BE2C (cell line): ENCODE measurements around the gene TMEM178B.
"Not testable (repeated sequence)": the region's sequence is repeated elsewhere in the genome, so short reads cannot be mapped to it uniquely, and the experiment has no call there.

Source experiments
- DNase-seq: peaks from one replicate; pipeline ENCODE4 v3.0.0-alpha.2; 2020
- H3K27me3 ChIP-seq: fragments of 250-450 bp; sonication (Bioruptor Pico); 2 replicates; pipeline ENCODE4 v1.5.1; 2020; ENCODE audit warnings: mild to moderate bottlenecking
- H3K36me3 ChIP-seq: fragments of 250-450 bp; sonication (Bioruptor Pico); 2 replicates; pipeline ENCODE4 v1.5.1; 2020; ENCODE audit warnings: mild to moderate bottlenecking
- H3K4me1 ChIP-seq: fragments of 250-450 bp; sonication (Bioruptor Pico); 2 replicates; pipeline ENCODE4 v1.5.1; 2020
- H3K4me3 ChIP-seq: 2 replicates; pipeline ENCODE4 v1.5.1; 2011; ENCODE audit warnings: low read depth, low read length
- H3K9me3 ChIP-seq: fragments of 250-450 bp; sonication (Bioruptor Pico); 2 replicates; pipeline ENCODE4 v1.5.1; 2020
- TF ChIP-seq, protein P1 (sequence below): IDR thresholded peaks from 2 replicates; pipeline ENCODE4 v1.5.1; 2012; ENCODE audit warnings: mild to moderate bottlenecking, low read depth, low read length

TMEM178B gene

GRCh38 chr7:141055146-141055545 is 18.7 kb upstream of the TMEM178B start:
- Histone ChIP-seq H3K4me3 (no peak overlapping the region), H3K27me3 (no peaks in the 10 kb centered on the region; the same call in 1 of the 2 replicates), H3K9me3 (no peaks in the 10 kb centered on the region), H3K36me3 (no peaks in the 10 kb centered on the region), H3K4me1 (no peaks in the 10 kb centered on the region)
- DNase-seq: no peak
- TF ChIP-seq, protein P1, sequence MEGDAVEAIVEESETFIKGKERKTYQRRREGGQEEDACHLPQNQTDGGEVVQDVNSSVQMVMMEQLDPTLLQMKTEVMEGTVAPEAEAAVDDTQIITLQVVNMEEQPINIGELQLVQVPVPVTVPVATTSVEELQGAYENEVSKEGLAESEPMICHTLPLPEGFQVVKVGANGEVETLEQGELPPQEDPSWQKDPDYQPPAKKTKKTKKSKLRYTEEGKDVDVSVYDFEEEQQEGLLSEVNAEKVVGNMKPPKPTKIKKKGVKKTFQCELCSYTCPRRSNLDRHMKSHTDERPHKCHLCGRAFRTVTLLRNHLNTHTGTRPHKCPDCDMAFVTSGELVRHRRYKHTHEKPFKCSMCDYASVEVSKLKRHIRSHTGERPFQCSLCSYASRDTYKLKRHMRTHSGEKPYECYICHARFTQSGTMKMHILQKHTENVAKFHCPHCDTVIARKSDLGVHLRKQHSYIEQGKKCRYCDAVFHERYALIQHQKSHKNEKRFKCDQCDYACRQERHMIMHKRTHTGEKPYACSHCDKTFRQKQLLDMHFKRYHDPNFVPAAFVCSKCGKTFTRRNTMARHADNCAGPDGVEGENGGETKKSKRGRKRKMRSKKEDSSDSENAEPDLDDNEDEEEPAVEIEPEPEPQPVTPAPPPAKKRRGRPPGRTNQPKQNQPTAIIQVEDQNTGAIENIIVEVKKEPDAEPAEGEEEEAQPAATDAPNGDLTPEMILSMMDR: no peak

GRCh38 chr7:141057788-141058187 is 16.1 kb upstream of the TMEM178B start:
- TF ChIP-seq, protein P1: no peak
- H3K36me3 ChIP-seq: no peaks in the 10 kb centered on the region
- no peaks in the 10 kb centered on the region; the same call in none of the 2 replicates for H3K27me3 ChIP-seq
- no peak overlapping the region for H3K4me3 ChIP-seq
- no peaks in the 10 kb centered on the region for H3K4me1 ChIP-seq
- DNase-seq: no peak
- H3K9me3 ChIP-seq: no peaks in the 10 kb centered on the region

DNA sequence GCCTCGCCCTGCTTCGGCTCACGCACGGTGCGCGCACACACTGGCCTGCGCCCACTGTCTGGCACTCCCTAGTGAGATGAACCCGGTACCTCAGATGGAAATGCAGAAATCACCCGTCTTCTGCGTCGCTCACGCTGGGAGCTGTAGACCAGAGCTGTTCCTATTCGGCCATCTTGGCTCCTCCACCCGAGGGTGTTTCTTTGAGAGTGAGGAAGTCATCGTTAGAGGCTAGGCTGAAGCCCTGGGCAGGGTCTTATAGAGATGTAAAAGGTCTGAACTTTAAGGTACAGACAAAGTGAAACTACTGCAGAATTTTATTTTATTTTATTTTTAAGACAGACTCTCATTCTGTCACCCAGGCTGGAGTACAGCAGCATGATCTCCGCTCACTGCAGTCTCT is 6.0 kb upstream of the TMEM178B start:
- not testable (repeated sequence) for H3K36me3 ChIP-seq, H3K27me3 ChIP-seq, H3K9me3 ChIP-seq, DNase-seq, H3K4me1 ChIP-seq, H3K4me3 ChIP-seq

DNA sequence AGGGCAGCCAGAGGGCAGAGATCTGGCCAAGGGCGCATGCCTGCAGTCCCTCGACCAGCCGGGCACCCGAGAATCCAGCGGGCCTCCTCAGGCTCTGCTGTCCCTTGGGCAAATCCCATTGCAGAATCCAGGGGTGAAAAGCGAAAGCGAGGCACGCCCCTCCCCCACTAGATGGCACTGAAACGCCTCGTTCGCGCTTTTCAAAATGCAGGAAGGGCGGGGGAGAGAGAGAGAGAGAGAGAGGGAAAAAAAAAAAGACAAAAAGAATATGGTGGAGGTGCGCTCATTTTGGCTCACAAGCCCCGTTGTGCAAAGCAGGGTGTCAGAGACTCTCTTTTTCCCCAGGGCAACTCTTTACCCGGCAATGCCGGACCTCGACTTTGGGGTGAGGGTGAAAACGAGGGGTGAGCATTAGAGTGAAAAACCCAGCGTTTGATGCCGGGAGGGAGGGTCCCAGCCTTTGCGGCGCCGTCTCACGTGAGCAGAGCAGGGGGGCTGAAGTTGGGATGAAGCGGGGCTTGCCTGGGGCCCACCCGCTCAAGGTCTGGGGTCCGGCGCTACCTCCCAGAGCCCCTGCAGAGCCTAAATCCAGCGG is 2.5 kb upstream of the TMEM178B start:
- Histone ChIP-seq H3K36me3 (no peaks in the 10 kb centered on the region), H3K27me3 (no peaks in the 10 kb centered on the region), H3K4me3 (peak overlapping the region; percentile 94), H3K9me3 (no peaks in the 10 kb centered on the region), H3K4me1 (no peaks in the 10 kb centered on the region; the same call in 1 of the 2 replicates)
- TF ChIP-seq, protein P1: peak; percentile 60
- peak; percentile 87 for DNase-seq

- peak overlapping the region; percentile 94 for H3K4me3 ChIP-seq
- no peaks in the 10 kb centered on the region; the same call in 1 of the 2 replicates for H3K4me1 ChIP-seq
- TF ChIP-seq, protein P1: no peak
- H3K36me3 ChIP-seq: no peaks in the 10 kb centered on the region
- no peaks in the 10 kb centered on the region for H3K9me3 ChIP-seq
- H3K27me3 ChIP-seq: no peaks in the 10 kb centered on the region
- DNase-seq: peak; percentile 24
These were observed 1.9 kb upstream of the TMEM178B start for GRCh38 chr7:141071855-141072547.

DNA sequence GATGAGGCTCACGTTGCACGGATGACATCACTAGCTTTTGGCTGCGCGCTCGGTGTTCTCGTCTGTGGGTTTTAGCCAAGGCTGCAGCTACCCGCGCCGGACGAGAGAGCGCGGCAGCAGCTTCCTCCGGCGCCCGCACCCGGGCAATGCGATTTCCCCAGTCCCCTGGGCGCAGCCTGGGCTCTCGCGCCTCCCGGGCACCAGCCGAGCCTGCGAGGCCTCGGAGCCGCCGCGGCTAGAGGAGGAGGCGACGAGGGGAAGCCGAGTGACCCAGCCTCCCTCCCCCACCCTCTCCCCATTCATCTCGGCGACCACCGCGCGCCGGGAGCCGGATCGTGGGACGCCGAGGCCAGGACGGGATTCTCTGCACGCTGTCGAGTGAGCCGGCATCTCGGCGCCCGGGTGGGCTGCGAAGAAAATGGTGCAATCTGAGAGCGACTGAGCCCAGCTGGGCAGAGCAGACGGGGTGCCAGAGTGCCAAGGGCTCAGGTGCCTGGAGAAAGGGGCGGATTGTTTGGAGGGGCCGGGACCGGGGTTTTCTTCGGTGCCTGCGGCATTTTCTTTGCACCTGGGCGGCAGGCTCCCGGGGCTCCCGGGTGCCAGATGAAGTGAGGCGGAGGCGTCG is 1.2 kb upstream of the TMEM178B start:
- H3K4me1 ChIP-seq: no peaks in the 10 kb centered on the region; the same call in 1 of the 2 replicates
- H3K27me3 ChIP-seq: no peaks in the 10 kb centered on the region
- peak overlapping the region; percentile 94 for H3K4me3 ChIP-seq
- no peaks in the 10 kb centered on the region for H3K9me3 ChIP-seq
- TF ChIP-seq, protein P1: no peak
- DNase-seq: peak; percentile 77
- no peaks in the 10 kb centered on the region for H3K36me3 ChIP-seq
